Measurements from ENCODE around the gene NUDT9.
"Not testable (repeated sequence)": the region's sequence is repeated elsewhere in the genome, so short reads cannot be mapped to it uniquely, and the experiment has no call there.

NUDT9 gene

DNA sequence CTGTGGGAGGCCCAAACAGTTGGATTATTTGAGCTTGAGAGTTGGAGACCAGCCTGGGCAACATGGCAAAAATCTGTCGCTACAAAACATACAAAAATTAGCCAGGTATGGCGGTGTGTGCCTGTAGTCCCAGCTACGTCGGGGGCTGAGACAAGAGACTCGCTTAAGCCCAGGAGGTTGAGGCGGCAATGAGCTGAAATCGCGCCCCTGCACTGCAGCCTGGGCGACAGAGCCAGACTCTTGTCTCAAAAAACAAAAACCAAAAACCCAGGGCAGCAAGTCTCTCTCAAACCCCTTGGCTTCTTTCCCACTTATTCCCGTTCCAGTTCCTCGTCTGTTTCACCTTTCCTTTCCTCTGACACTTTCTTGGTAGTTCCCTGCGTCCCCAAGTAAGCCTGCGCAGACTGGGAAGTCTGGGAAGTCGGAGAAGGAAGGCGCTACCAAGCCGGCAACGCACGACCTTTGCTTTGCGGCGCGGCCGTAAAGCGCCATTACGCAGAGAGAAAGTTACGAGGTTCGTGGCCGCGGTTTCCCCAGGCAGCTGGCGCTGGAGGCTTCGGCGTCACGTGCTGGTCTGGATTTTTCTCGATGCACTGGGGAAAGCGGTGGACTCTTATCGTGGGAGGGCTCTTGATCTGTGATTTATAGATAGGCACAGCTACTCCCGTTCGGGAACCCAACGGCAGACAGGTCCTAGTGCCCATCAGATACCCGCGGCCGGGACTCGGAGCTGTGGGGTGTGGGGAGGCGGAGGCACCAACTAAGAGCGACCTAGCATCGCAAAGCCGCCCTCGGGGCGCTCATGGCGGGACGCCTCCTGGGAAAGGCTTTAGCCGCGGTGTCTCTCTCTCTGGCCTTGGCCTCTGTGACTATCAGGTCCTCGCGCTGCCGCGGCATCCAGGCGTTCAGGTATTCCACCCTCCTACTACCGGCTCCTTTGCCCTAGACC lies at the start of gene NUDT9:
NUDT9 (plus strand) TSS at position 470 of the 949 bp plus-strand sequence; CDS start at position 803, 333 bp downstream.
- DNase-seq (ENCODE audit: low read depth), result peak; percentile 90

- no peak for DNase-seq (ENCODE audit: low read depth)
Measured at GRCh38 chr4:87375719-87376291, 46.6 kb upstream of the NUDT9 start.

GRCh38 chr4:87377816-87378215 lies 44.6 kb upstream of the NUDT9 start:
- DNase-seq (ENCODE audit: low read depth), result no peak

- DNase-seq (ENCODE audit: low read depth), result no peak
Measured at GRCh38 chr4:87382116-87382515, 40.3 kb upstream of the NUDT9 start.

DNA sequence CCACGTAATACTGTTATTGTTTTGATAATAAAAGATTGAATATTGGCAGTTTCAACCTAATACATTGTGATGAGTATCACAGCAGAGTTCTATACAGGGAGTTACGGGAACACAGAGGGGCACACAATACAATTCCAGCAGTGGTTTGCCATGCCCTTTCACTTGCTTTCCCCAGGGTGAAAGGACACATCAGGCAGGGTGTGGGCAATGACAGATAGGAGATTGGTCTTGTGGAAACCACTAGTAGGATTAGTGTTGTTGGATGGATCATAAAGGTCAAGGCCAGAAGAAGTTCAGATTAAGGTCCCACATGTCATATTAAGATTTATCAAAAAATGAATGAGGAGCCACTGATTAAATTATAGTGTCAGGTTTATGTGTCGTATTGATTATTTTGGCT lies 39.4 kb upstream of the NUDT9 start:
- DNase-seq (ENCODE audit: low read depth), result no peak

- DNase-seq (ENCODE audit: low read depth), result not testable (repeated sequence)
Measured at GRCh38 chr4:87384466-87385132, 37.8 kb upstream of the NUDT9 start.

DNA sequence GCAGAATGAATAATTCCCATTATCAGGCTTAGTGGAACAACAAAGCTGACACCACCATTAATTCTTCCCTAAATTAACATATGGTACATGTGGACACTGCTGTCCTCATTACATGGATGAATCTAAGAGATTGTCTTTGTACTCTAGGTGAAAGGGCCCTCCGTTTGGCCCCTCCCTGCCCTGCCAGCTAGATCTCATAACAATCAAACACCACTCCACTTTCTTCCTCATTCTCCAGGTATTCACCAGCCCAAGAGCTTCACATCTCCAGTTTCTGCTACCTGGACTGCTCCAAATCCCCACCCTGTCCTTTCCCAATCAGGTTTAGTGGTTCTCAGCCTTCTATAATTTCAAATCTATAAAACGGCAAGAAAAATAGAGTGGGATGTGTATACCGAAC lies 35.1 kb upstream of the NUDT9 start:
- DNase-seq (ENCODE audit: low read depth), result no peak

DNA sequence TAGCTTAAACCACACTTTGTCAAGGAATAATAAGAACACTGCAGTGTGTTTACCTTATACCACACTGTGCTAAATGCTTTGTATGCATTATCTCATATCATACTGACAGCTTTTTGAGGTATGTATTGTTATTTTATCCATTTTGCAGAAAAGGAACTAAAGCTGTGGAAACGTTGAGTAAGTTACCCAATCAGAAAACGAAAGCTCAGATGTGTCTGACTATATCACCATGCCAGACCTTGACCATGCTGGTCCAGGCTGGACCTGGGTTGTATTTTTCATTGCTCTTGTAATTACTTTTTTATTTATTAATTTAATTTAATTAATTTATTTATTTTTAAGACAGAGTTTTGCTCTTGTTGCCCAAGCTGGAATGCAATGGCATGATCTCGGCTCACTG lies 33.5 kb upstream of the NUDT9 start:
- no peak for DNase-seq (ENCODE audit: low read depth)

DNA sequence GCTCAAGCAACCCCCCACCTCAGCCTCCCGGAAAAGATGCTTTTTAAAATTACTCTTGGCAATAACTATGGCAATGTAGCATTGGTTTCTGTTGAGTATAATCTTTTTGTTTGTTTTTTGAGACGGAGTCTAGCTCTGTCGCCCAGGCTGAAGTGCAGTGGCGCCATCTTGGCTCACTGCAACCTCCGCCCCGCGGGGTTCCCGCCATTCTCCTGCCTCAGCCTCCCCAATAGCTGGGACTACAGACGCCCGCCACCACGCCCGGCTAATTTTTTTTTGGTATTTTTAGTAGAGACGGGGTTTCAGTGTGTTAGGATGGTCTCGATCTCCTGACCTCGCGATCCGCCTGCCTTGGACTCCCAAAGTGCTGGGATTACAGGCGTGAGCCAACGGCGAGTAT lies 32.3 kb upstream of the NUDT9 start:
- not testable (repeated sequence) for DNase-seq (ENCODE audit: low read depth)

DNA sequence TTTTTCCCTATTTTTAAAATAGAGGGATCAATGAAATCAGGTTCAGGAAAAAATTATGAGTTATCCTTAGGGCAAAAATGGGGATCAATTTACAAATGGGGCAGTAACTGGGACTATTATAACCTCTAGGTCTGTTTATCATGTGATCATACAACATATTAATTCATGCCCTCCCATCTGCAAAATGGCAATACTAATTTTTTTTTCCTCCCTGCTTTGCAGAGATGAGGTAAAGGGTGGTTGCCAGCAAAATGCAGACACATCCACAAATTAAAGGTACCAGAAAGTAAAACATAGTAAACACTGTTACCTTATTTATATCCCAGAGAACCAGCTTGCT lies 31.9 kb upstream of the NUDT9 start:
- no peak for DNase-seq (ENCODE audit: low read depth)

GRCh38 chr4:87390891-87391575 lies 31.3 kb upstream of the NUDT9 start, which contains the start of gene HSD17B11:
Gene HSD17B11, minus strand, starts transcription at chr4:87391188. Its CDS starts 118 bp downstream, at chr4:87391070.
- DNase-seq (ENCODE audit: low read depth), result peak; percentile 73

DNA sequence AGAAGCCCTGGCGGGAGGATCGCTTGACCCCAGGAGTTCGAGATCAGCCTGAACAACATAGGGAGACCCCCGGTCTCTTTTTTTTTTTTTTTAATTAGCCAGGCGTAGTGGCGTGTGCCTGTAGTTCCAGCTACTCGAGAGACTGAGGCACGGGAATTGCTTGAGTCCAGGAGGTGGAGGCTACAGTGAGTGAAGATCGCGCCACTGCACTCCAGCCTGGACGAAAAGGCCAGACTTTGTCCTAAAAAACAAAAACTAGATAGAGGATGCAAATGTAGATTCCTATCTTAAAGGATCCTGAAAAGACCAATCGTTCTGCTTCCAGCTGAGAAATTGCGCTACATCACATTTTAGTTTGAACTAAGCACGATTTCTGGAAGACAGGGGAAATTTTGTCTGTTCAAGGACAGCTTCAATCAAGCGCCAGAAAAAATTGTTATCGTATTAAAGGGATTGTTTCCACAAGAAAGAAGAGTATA lies 30.8 kb upstream of the NUDT9 start:
- DNase-seq (ENCODE audit: low read depth), result no peak

GRCh38 chr4:87392183-87392582 lies 30.2 kb upstream of the NUDT9 start:
- no peak for DNase-seq (ENCODE audit: low read depth)

- not testable (repeated sequence) for DNase-seq (ENCODE audit: low read depth)
Measured at GRCh38 chr4:87395073-87395472, 27.3 kb upstream of the NUDT9 start.

- DNase-seq (ENCODE audit: low read depth), result not testable (repeated sequence)
Measured at GRCh38 chr4:87395851-87396250, 26.5 kb upstream of the NUDT9 start.

- no peak for DNase-seq (ENCODE audit: low read depth)
Measured at GRCh38 chr4:87399148-87399547, 23.2 kb upstream of the NUDT9 start.

DNA sequence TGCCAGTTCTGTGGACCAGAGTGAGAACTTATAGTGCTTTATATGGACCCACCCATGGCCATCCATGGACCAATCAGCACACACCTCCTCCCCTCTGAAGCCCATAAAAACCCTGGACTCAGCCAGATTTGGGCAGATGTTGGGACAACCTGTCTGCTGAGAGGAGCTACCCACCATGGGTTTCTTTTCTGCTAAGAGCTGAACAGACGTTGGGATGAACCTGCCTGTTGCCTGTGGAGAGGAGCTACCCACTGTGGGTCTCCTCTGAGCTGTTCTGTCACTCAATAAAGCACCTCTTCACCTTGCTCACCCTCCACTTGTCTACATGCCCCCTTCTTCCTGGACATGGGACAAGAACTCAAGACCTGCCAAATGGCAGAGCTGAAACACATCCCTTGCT lies 22.4 kb upstream of the NUDT9 start:
- no peak for DNase-seq (ENCODE audit: low read depth)

- DNase-seq (ENCODE audit: low read depth), result not testable (repeated sequence)
Measured at GRCh38 chr4:87403732-87404131, 18.6 kb upstream of the NUDT9 start.

- DNase-seq (ENCODE audit: low read depth), result no peak
Measured at GRCh38 chr4:87405211-87405820, 17.1 kb upstream of the NUDT9 start.

- DNase-seq (ENCODE audit: low read depth), result no peak
Measured at GRCh38 chr4:87406462-87406861, 15.9 kb upstream of the NUDT9 start.

DNA sequence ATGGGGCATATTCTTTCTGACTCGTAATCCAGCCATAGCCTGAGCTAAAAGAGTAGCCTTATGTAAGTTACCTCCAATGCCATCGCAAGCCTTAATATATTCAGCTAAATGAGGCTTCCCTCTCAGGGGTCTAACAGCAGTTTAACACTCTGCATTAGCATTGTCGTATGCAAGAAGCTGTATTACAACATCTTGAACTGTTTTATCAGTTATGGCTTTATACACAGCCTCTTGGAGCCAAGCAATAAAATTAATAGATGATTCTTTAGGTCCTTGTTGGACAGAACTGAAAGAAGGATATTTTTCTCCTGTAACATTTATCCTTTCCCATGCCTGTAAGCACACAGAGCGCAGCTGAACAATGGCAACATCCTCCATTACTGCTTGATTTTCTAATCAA lies 15.5 kb upstream of the NUDT9 start:
- not testable (repeated sequence) for DNase-seq (ENCODE audit: low read depth)
